CD14-positive monocyte (primary cell): ENCODE measurements around the gene PLCB3. TPM values are rescaled to one million over a fixed set of nuclear protein-coding genes. Genes with fewer than 3 reads are reported as not detected.

Experiments
- DNase-seq, 3 donors: peaks; one replicate each; pipeline ENCODE4 v3.0.0-alpha.2; 2011 to 2022
- H2AFZ ChIP-seq: 2 replicates; pipeline ENCODE4 v1.6.0; 2012; ENCODE audit warnings: mild to moderate bottlenecking, low read depth, low read length, inconsistent platforms; ENCODE audit not compliant: insufficient read depth, poor library complexity, severe bottlenecking
- H3K27ac ChIP-seq, 2 donors: 1 replicate in 1 of 2; 2 replicates in 1 of 2; pipeline ENCODE4 v1.5.1; 2012 to 2013; ENCODE audit warnings: low read length in 2 of 2, control low read depth in 1 of 2, inconsistent platforms in 1 of 2, low read depth in 1 of 2, mild to moderate bottlenecking in 1 of 2
- H3K27me3 ChIP-seq, 2 donors: one replicate each; pipeline versions ENCODE4 v1.6.0 to v1.6.1; 2011 to 2013; ENCODE audit warnings: low read length in 2 of 2; ENCODE audit not compliant: control insufficient read depth in 2 of 2, insufficient read depth in 2 of 2
- H3K36me3 ChIP-seq, 2 donors: replicated peaks in 1 of 2; 1 replicate in 1 of 2; 2 replicates in 1 of 2; pipeline versions ENCODE4 v1.5.1 to v1.6.1; 2012 to 2013; ENCODE audit warnings: low read length in 2 of 2, control low read depth in 1 of 2, inconsistent platforms in 1 of 2, mild to moderate bottlenecking in 1 of 2; ENCODE audit not compliant: insufficient read depth in 2 of 2, control insufficient read depth in 1 of 2
- H3K4me1 ChIP-seq, 2 donors: 1 replicate in 1 of 2; 2 replicates in 1 of 2; pipeline versions ENCODE4 v1.5.1 to v1.6.1; 2012 to 2013; ENCODE audit warnings: low read length in 2 of 2, control low read depth in 1 of 2, inconsistent platforms in 1 of 2, mild to moderate bottlenecking in 1 of 2, moderate library complexity in 1 of 2; ENCODE audit not compliant: insufficient read depth in 2 of 2, control insufficient read depth in 1 of 2
- H3K4me2 ChIP-seq: replicated peaks from 2 replicates; pipeline ENCODE3; 2012; ENCODE audit warnings: low read length, moderate library complexity, mild to moderate bottlenecking; ENCODE audit not compliant: poor library complexity, severe bottlenecking; ENCODE audit errors: extremely low read depth
- H3K4me3 ChIP-seq, 3 experiments: fragments of 200-600 bp in 1 of 3; sonication (generic) in 1 of 3; replicated peaks in 1 of 3; 1 replicate in 2 of 3; 2 replicates in 1 of 3; pipeline ENCODE4 v1.5.1; 2011 to 2013; ENCODE audit warnings: low read length in 3 of 3, mild to moderate bottlenecking in 3 of 3, control low read depth in 2 of 3, low read depth in 2 of 3, inconsistent platforms in 1 of 3, moderate library complexity in 1 of 3
- H3K79me2 ChIP-seq: 2 replicates; pipeline ENCODE4 v1.6.0; 2012; ENCODE audit warnings: mild to moderate bottlenecking, control low read depth, inconsistent platforms, low read length, moderate library complexity; ENCODE audit not compliant: insufficient read depth
- H3K9ac ChIP-seq: 2 replicates; pipeline ENCODE4 v1.6.0; 2017; ENCODE audit warnings: low read length, mild to moderate bottlenecking; ENCODE audit not compliant: insufficient read depth, poor library complexity, severe bottlenecking
- H3K9me3 ChIP-seq, 2 donors: replicated peaks in 1 of 2; 1 replicate in 1 of 2; 2 replicates in 1 of 2; pipeline versions ENCODE4 v1.5.1 to v1.6.1; 2012 to 2013; ENCODE audit warnings: low read length in 2 of 2, control low read depth in 1 of 2; ENCODE audit not compliant: control insufficient read depth in 1 of 2, insufficient read depth in 1 of 2
- H4K20me1 ChIP-seq: 2 replicates; pipeline ENCODE4 v1.6.0; 2012; ENCODE audit warnings: mild to moderate bottlenecking, low read length, control low read depth, moderate library complexity; ENCODE audit not compliant: insufficient read depth
- H3K27ac Mint-ChIP-seq, 7 donors: one replicate each; pipeline ENCODE4 v1.8.0; 2020; ENCODE audit warnings: mild to moderate bottlenecking in 7 of 7, mixed read lengths in 7 of 7, moderate library complexity in 6 of 7, inconsistent platforms in 2 of 7
- H3K27me3 Mint-ChIP-seq, 3 donors: one replicate each; pipeline ENCODE4 v1.8.0; 2021 to 2022; ENCODE audit warnings: low read depth in 3 of 3, mild to moderate bottlenecking in 3 of 3, mixed read lengths in 3 of 3, moderate library complexity in 3 of 3, inconsistent platforms in 1 of 3
- H3K36me3 Mint-ChIP-seq, 2 donors: one replicate each; pipeline ENCODE4 v1.8.0; 2020; ENCODE audit warnings: mixed read lengths in 2 of 2, inconsistent platforms in 1 of 2, mild to moderate bottlenecking in 1 of 2
- H3K4me1 Mint-ChIP-seq: one replicate; pipeline ENCODE4 v1.8.0; 2020; ENCODE audit warnings: mild to moderate bottlenecking, mixed read lengths
- H3K4me3 Mint-ChIP-seq, 2 donors: one replicate each; pipeline ENCODE4 v1.8.0; 2020; ENCODE audit warnings: mild to moderate bottlenecking in 2 of 2, mixed read lengths in 2 of 2, moderate library complexity in 1 of 2
- H3K9me3 Mint-ChIP-seq, 7 donors: one replicate each; pipeline ENCODE4 v1.8.0; 2020 to 2022; ENCODE audit warnings: mixed read lengths in 7 of 7, mild to moderate bottlenecking in 6 of 7, moderate library complexity in 6 of 7, inconsistent platforms in 2 of 7
- WGBS: methylation state at CpG from one replicate; pipeline ENCODE4 v1.1.5; 2013; ENCODE audit warnings: missing lambda C conversion rate; ENCODE audit not compliant: insufficient coverage; 5-methylcytosine and 5-hydroxymethylcytosine counted together
- intact Hi-C, 2 donors: fragments of 100-400 bp; cut with micrococcal nuclease; formaldehyde crosslinking; loops; one replicate each; pipeline versions ENCODE4 v1.15.0 to v1.15.1; 2023
- polyA plus RNA-seq, 3 donors: library from polyadenylated mRNA; depleted of rRNA in 1 of 3; unstranded in 2 of 3; stranded (reverse) in 1 of 3; fragments of 300-500 nt in 2 of 3; fragments of >200 nt in 1 of 3; fragmentation: Illumina TruSeq in 2 of 3; gene quantifications; 1 replicate in 2 of 3; 2 replicates in 1 of 3; pipeline ENCODE4 v1.2.3, GENCODE V29; 2012 to 2021
- TF ChIP-seq, protein P1 (sequence below): fragments of 200-600 bp; IDR thresholded peaks from one replicate; pipeline ENCODE4 v1.8.0; 2022; ENCODE audit warnings: antibody characterized with exemption, mild to moderate bottlenecking

PLCB3 gene
- polyA plus RNA-seq, 3 donors: 1.1 to 17.8 (median 1.4) TPM

DNA sequence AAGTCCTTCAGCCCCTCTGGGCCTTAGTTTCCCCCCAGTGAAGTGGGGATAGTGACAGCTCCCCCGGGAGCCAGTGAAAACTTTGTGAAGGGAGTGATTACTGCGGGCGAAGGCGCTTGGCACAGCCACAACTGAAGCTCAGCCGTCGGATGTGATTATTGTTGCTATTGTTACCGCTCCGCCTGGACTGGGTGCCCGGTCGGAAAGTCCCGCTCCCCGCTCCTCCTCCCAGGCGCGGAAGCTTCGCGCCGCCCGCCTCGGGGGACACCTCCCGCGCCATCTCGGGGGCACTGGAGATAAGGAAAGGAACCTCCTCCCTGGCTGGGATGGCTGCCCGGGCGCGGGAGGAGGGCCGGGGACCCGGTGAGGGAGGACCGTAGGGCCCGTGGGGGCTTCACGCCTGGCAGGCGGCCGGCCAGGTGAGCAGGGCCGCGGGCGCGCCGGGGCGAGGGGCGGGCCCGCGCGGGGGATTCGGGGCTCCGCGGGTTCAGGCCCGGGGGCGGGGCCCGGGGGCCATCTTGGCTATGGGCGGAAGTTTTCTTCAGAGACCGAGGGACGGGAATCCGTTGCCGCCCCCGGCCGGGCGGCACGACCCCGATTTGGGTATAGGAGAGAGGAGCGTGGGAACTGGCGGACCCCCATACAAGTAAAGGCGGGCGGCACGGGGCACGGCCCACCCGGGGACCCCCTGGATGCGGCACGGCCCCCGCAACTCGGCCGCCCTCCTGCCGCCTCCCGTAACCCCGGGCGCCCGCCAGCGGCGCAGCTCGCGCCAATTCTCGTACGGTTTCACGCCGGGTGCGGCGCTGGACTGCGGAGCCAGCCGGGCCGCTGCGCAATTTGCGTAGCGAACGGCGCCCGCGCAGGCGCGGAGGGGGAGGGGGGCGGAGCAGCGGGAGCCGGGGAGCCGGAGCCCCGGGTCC is 33.9 kb downstream of the PLCB3 start, which contains the start of gene GPR137:
TSS of gene GPR137 (plus strand) at position 887 of the 923 bp plus-strand sequence. CDS start 677 bp downstream, outside the sequence.
- under 1% methylated on average over 90 of the region's 102 CpGs for WGBS
- Histone ChIP-seq H3K27me3 (peaks cover 1 to 5% of the 10 kb centered on the region in 2 donors), H4K20me1 (no peaks in the 10 kb centered on the region), H3K27ac (peak within 1 kb of the TSS; percentile 91 to 100), H2AFZ (peak within 1 kb of the TSS; percentile 84), H3K4me2 (peak within 1 kb of the TSS; percentile 81), H3K9me3 (no peaks in the 10 kb centered on the region), H3K9ac (peak within 1 kb of the TSS; percentile 79), H3K4me1 (peaks cover 20 to 24% of the 10 kb centered on the region in 2 donors), H3K36me3 (no peaks in the 10 kb centered on the region), H3K4me3 (peak within 1 kb of the TSS; percentile 74 to 98 (median 81)), H3K79me2 (peaks cover 5% of the 10 kb centered on the region)
- Mint-ChIP-seq H3K4me1 (peaks cover 24% of the 10 kb centered on the region), H3K27ac (peak within 1 kb of the TSS; percentile 92 to 98 (median 96)), H3K27me3 (peaks cover 9 to 20% (median 9%) of the 10 kb centered on the region in 3 donors), H3K9me3 (no peaks in the 10 kb centered on the region), H3K36me3 (peaks cover 15 to 17% of the 10 kb centered on the region in 2 donors), H3K4me3 (peak within 1 kb of the TSS; percentile 86 to 90)
- DNase-seq: peak; percentile 80 to 83 (median 81)
- TF ChIP-seq, protein P1, sequence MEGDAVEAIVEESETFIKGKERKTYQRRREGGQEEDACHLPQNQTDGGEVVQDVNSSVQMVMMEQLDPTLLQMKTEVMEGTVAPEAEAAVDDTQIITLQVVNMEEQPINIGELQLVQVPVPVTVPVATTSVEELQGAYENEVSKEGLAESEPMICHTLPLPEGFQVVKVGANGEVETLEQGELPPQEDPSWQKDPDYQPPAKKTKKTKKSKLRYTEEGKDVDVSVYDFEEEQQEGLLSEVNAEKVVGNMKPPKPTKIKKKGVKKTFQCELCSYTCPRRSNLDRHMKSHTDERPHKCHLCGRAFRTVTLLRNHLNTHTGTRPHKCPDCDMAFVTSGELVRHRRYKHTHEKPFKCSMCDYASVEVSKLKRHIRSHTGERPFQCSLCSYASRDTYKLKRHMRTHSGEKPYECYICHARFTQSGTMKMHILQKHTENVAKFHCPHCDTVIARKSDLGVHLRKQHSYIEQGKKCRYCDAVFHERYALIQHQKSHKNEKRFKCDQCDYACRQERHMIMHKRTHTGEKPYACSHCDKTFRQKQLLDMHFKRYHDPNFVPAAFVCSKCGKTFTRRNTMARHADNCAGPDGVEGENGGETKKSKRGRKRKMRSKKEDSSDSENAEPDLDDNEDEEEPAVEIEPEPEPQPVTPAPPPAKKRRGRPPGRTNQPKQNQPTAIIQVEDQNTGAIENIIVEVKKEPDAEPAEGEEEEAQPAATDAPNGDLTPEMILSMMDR: no peak
- intact Hi-C loops: loop anchor here (1.0 to 5.0 kb wide), 4 partner anchors 14 to 33 kb away; partner anchors contain the start of genes CATSPERZ (in 1 of the 2) and PLCB3 (in 1 of the 2)
